Measurements from ENCODE around the gene SIRPG. TPM values are rescaled to one million over a fixed set of nuclear protein-coding genes. Genes with fewer than 3 reads are reported as not detected.

The SIRPG gene
- total RNA-seq, 1 donor from 2014 or later, result 0.97 TPM

GRCh38 chr20:1671891-1672669, 14.5 kb upstream of the SIRPG start:
- Histone ChIP-seq H3K27me3 (ENCODE audit: low read depth) (no peaks in the 10 kb centered on the region), H3K36me3 (no peaks in the 10 kb centered on the region), H3K9me3 (no peaks in the 10 kb centered on the region), H3K27ac (no peak overlapping the region), H3K4me1 (no peaks in the 10 kb centered on the region), H3K4me3 (no peak overlapping the region)
- TF ChIP-seq CTCF (IDR thresholded peaks at IDR 0.05), result no peak
- ATAC-seq (no peak), DNase-seq (no peak)
- intact Hi-C loops (cut with DNase I), result no loop called here

GRCh38 chr20:1669304-1669703, 11.7 kb upstream of the SIRPG start:
- no peak for DNase-seq
- intact Hi-C loops (cut with DNase I), result no loop called here
- H3K36me3 ChIP-seq, result no peaks in the 10 kb centered on the region
- no peak overlapping the region for H3K27ac ChIP-seq
- no peak for TF ChIP-seq CTCF (IDR thresholded peaks at IDR 0.05)
- no peaks in the 10 kb centered on the region for H3K9me3 ChIP-seq
- no peak for ATAC-seq
- H3K27me3 ChIP-seq (ENCODE audit: low read depth), result no peaks in the 10 kb centered on the region
- H3K4me3 ChIP-seq, result no peak overlapping the region
- no peaks in the 10 kb centered on the region for H3K4me1 ChIP-seq

- H3K36me3 ChIP-seq, result no peaks in the 10 kb centered on the region
- no peak overlapping the region for H3K27ac ChIP-seq
- H3K27me3 ChIP-seq (ENCODE audit: low read depth), result no peaks in the 10 kb centered on the region
- ATAC-seq (no peak), DNase-seq (no peak)
- no peaks in the 10 kb centered on the region for H3K9me3 ChIP-seq
- TF ChIP-seq CTCF (IDR thresholded peaks at IDR 0.05), result no peak
- intact Hi-C loops (cut with DNase I), result no loop called here
- H3K4me1 ChIP-seq, result no peaks in the 10 kb centered on the region
- no peak overlapping the region for H3K4me3 ChIP-seq
Observed at GRCh38 chr20:1667502-1668085, 10.0 kb upstream of the SIRPG start.

GRCh38 chr20:1666802-1667201, 9.2 kb upstream of the SIRPG start:
- TF ChIP-seq CTCF (IDR thresholded peaks at IDR 0.05), result no peak
- Histone ChIP-seq H3K4me3 (no peak overlapping the region), H3K9me3 (no peaks in the 10 kb centered on the region), H3K36me3 (no peaks in the 10 kb centered on the region), H3K4me1 (no peaks in the 10 kb centered on the region), H3K27me3 (ENCODE audit: low read depth) (no peaks in the 10 kb centered on the region), H3K27ac (no peak overlapping the region)
- ATAC-seq (no peak), DNase-seq (no peak)
- intact Hi-C loops (cut with DNase I), result no loop called here

- H3K4me1 ChIP-seq, result no peaks in the 10 kb centered on the region
- H3K9me3 ChIP-seq, result no peaks in the 10 kb centered on the region
- TF ChIP-seq CTCF (IDR thresholded peaks at IDR 0.05), result no peak
- ATAC-seq (no peak), DNase-seq (no peak)
- H3K27me3 ChIP-seq (ENCODE audit: low read depth), result no peaks in the 10 kb centered on the region
- intact Hi-C loops (cut with DNase I), result no loop called here
- no peak overlapping the region for H3K4me3 ChIP-seq
- H3K27ac ChIP-seq, result no peak overlapping the region
- no peaks in the 10 kb centered on the region for H3K36me3 ChIP-seq
Observed at GRCh38 chr20:1665345-1665744, 7.8 kb upstream of the SIRPG start.
